ENCODE measurements around the gene KLHL35.

DNA sequence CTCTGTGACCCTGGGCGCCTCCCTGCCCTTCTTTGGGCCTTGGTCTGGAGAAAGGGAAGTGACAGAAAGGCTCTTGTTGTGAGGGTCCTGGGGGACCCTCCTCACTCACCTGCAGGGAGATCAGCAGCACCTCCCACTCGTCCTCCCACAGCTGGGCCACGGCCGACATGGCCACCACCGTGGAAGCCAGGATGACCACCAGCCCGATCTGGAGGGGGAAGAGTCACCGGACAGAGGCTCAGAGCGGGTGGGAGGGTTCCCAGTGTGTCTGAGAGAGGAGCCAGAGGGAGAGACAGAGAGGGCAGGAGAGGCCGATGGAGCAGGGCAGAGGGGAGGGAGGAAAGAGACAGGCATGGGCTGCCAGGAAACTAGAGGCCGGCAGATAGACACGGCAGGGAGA, 16.8 kb upstream of the KLHL35 start:
- TF ChIP-seq, protein P1, sequence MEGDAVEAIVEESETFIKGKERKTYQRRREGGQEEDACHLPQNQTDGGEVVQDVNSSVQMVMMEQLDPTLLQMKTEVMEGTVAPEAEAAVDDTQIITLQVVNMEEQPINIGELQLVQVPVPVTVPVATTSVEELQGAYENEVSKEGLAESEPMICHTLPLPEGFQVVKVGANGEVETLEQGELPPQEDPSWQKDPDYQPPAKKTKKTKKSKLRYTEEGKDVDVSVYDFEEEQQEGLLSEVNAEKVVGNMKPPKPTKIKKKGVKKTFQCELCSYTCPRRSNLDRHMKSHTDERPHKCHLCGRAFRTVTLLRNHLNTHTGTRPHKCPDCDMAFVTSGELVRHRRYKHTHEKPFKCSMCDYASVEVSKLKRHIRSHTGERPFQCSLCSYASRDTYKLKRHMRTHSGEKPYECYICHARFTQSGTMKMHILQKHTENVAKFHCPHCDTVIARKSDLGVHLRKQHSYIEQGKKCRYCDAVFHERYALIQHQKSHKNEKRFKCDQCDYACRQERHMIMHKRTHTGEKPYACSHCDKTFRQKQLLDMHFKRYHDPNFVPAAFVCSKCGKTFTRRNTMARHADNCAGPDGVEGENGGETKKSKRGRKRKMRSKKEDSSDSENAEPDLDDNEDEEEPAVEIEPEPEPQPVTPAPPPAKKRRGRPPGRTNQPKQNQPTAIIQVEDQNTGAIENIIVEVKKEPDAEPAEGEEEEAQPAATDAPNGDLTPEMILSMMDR (conservative IDR thresholded peaks at IDR 0.05 in 1 of 2, IDR thresholded peaks at IDR 0.05 in 1 of 2; ENCODE audit: low read depth in 1 of 2, low read length in 2 of 2): no peak
- TF ChIP-seq EZH2 (IDR thresholded peaks at IDR 0.05; ENCODE audit: low read length, missing control alignments): no peak
